HG03103 (cell line): ENCODE data around the gene NELFCD.

Source experiments
- ATAC-seq: cut with Tn5 transposase; IDR thresholded peaks from one replicate; pipeline ENCODE4 v1.9.1; 2021; ENCODE audit warnings: low read depth; ENCODE audit not compliant: unreplicated experiment

The NELFCD gene

DNA sequence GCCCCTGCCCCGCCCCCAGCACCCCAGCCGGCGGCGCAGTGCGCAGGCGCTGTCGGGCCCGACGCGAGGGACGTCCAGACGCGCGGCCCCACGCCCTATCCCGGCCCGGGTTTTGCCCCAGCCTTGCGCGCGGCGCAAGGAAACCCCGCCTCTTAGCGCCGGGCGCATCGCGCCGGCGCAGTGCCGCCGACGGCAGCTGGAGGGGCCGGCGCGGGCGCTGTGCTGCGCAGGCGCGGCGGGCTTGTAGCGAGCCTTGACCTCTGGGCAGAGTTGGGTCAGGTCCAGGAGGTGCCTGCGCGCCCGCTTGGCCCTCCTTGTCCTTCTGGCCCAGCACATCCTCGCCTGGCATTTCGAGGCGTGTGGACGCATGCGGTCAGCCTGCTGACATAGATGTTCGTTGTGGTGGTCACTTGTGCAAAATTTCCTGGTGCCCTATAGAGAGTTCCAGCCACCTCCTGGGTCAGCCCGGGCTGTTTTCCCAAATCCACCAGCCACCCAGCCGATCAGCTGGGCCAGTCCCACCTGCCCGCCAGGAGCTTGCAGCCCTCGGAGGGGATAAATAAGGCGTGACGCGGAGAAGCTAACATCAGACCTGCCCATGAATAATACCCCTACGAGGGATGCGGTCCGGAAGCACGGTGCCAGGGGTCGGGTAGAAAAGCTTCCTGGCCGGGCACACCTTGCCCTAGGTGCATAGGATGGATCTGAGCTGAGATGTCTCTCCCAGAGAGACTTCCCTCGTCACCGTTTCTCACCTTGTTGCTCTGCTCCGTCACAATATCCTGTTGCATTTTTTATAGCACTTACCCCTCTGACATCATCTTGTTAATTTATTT is 62.0 kb downstream of the NELFCD start:
- ATAC-seq: peak; percentile 91

DNA sequence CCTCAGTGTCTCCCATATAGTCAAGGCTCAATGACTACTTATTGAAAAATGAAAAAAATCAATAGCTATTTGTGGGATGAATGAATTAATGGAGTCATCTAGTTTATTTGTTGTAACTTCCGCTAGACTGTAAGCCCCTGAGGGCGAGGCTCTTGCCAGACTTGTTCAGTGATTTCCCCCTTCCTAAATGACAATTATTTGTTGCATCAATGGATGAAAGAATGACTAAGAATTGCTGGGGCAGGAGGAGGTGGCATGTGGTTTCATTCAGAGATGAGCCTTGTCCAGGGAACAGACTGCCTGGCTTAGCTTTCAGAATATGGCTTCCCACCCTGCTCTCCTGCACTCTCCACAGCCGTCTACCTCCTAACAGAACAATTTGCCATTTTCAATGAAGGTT is 62.6 kb downstream of the NELFCD start:
- ATAC-seq: no peak

DNA sequence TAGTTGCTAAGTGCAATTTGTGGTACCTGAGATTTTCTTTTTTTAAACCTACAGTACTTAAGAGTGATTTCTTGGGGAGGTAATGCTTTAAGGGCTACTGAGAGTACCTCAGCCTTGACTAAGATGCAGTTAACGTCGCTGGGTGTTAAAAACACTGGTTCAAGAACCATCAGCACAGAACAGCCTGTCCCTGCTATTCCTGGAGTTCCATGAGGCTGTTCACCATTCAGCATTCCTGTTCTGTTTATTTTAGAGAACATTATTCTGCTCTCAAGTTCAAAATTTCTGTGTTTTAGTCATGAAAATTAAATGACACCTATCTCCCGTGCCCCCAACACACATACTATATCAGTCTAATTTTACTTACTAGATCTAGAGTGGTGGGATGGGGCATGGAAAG is 63.2 kb downstream of the NELFCD start:
- ATAC-seq: no peak
